OCI-LY3 (cell line): ENCODE data around the gene NHLH2.

ENCODE experiments used
- CTCF ChIP-seq: fragments of 200-600, 300-600 bp; sonication (generic); IDR thresholded peaks from 2 replicates; pipeline ENCODE4 v1.5.1; 2014; ENCODE audit warnings: antibody characterized with exemption, low read length, low read depth
- EZH2phosphoT487 ChIP-seq: fragments of 200-600 bp; shearing (Covaris generic); IDR thresholded peaks from 2 replicates; pipeline ENCODE4 v1.6.1; 2018; ENCODE audit warnings: antibody characterized with exemption, mixed run types, low read depth

- TF ChIP-seq CTCF (no peak), EZH2phosphoT487 (no peak)
Observed at GRCh38 chr1:115854005-115854404, 13.1 kb upstream of the NHLH2 start.
